ENCODE data around the gene P2RY10. TPM values are rescaled to one million over a fixed set of nuclear protein-coding genes. Genes with fewer than 3 reads are reported as not detected.

P2RY10 gene, protein sequence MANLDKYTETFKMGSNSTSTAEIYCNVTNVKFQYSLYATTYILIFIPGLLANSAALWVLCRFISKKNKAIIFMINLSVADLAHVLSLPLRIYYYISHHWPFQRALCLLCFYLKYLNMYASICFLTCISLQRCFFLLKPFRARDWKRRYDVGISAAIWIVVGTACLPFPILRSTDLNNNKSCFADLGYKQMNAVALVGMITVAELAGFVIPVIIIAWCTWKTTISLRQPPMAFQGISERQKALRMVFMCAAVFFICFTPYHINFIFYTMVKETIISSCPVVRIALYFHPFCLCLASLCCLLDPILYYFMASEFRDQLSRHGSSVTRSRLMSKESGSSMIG
- not detected in 2 replicates for total RNA-seq (2014; rRNA removed; shearing (Covaris generic); ENCODE audit: low replicate concordance)

- no peak for DNase-seq (ENCODE audit: low read depth)
- in situ Hi-C loops (cut with HindIII; ENCODE audit: low pct_unique_long_range_greater_than_20kb, low sequenced_read_pairs) = no loop called here
These were observed at the start of gene P2RY10 for GRCh38 chrX:78945186-78945912. Gene P2RY10, plus strand, starts transcription at chrX:78945391. Its CDS starts 15,130 bp downstream, at chrX:78960521.

GRCh38 chrX:78922754-78923153 is 22.4 kb upstream of the P2RY10 start:
- in situ Hi-C loops (cut with HindIII; ENCODE audit: low pct_unique_long_range_greater_than_20kb, low sequenced_read_pairs) = no loop called here
- DNase-seq (ENCODE audit: low read depth) = no peak

DNA sequence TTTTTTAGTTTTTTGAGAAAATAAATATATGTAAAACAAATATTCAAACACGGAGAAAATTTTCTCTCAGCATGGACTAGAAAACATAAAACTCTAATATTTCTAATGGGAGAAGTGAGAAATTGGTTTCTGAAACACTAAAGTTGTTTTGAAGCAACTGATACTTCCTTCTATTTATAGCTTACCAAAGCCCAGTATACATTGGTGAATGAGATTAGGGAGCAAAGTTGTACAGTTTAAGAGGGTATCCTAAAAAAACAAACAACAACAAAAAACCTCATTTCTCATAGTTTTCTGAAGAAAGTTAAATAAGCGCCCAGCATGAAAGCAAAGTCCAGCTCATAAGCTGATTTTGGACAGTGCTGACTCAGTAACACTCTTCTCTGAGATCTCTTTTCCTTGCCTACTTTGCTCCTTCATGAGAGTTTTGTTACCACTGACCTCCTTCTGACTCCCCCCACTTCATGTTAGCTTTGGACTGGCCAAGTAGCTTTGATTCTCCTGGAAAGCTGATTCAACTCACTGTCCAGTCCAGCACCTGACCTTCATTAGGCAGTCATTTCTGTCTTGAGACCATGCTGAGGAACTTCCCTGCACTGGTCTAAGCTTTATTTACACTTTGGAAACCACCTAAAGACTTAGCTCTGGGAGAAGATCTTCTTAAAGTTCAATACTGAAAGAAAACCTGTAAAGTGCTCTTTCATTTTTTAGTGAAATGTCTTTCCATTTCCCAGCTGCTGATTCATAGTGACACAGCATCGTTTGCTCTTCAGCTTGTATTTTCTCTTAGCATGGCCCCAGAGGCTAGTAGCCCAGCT is 21.8 kb upstream of the P2RY10 start:
- in situ Hi-C loops (cut with HindIII; ENCODE audit: low pct_unique_long_range_greater_than_20kb, low sequenced_read_pairs) = no loop called here
- no peak for DNase-seq (ENCODE audit: low read depth)

DNA sequence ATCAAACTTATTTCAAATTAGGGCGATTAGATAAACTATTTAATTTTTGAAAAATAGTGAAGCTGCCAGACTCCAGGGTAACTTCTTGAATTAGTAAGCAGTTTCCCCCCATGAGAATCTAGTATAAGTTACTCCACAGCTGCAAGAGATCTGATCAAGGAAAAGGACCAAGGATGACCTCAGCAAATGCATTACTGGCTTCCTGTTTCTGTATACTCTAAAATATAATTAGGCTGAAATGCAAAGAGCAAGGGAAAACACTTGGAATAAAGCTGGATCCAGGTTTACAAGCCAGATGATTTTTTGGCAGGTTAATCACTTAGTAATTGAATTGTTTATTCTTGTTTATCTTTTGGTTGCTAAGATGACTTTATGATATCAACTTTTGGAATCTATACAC is 13.4 kb upstream of the P2RY10 start:
- DNase-seq (ENCODE audit: low read depth) = no peak
- in situ Hi-C loops (cut with HindIII; ENCODE audit: low pct_unique_long_range_greater_than_20kb, low sequenced_read_pairs) = no loop called here

GRCh38 chrX:78934866-78935265 is 10.3 kb upstream of the P2RY10 start:
- DNase-seq (ENCODE audit: low read depth) = no peak
- in situ Hi-C loops (cut with HindIII; ENCODE audit: low pct_unique_long_range_greater_than_20kb, low sequenced_read_pairs) = no loop called here

GRCh38 chrX:78944351-78944750 is 840 bp upstream of the P2RY10 start:
- in situ Hi-C loops (cut with HindIII; ENCODE audit: low pct_unique_long_range_greater_than_20kb, low sequenced_read_pairs) = no loop called here
- no peak for DNase-seq (ENCODE audit: low read depth)

- in situ Hi-C loops (cut with HindIII; ENCODE audit: low pct_unique_long_range_greater_than_20kb, low sequenced_read_pairs) = no loop called here
- DNase-seq (ENCODE audit: low read depth) = no peak
These were observed 1.2 kb downstream of the P2RY10 start for GRCh38 chrX:78946178-78946931.

- no peak for DNase-seq (ENCODE audit: low read depth)
- in situ Hi-C loops (cut with HindIII; ENCODE audit: low pct_unique_long_range_greater_than_20kb, low sequenced_read_pairs) = no loop called here
These were observed 5.0 kb downstream of the P2RY10 start for GRCh38 chrX:78950009-78950835.

GRCh38 chrX:78957049-78957767 is 12.0 kb downstream of the P2RY10 start:
- no peak for DNase-seq (ENCODE audit: low read depth)
- in situ Hi-C loops (cut with HindIII; ENCODE audit: low pct_unique_long_range_greater_than_20kb, low sequenced_read_pairs) = no loop called here

DNA sequence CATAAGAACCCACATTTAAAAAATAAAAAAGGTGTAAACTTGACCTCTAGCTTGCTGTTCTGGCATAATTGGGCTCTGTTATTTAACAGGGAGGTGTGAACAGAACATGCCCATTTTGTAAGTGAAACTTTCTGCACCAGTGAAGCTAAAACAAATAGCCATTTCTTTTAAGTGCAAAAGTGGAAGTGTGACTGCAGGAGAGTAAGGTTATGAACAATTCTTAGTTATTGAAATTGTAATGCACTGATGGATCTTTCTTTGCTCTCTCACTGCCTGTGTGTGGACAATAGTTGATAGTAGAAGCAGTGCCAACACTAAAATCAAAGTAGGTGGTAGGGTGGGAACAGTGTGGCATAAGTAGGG is 12.6 kb downstream of the P2RY10 start:
- DNase-seq (ENCODE audit: low read depth) = no peak
- in situ Hi-C loops (cut with HindIII; ENCODE audit: low pct_unique_long_range_greater_than_20kb, low sequenced_read_pairs) = no loop called here

DNA sequence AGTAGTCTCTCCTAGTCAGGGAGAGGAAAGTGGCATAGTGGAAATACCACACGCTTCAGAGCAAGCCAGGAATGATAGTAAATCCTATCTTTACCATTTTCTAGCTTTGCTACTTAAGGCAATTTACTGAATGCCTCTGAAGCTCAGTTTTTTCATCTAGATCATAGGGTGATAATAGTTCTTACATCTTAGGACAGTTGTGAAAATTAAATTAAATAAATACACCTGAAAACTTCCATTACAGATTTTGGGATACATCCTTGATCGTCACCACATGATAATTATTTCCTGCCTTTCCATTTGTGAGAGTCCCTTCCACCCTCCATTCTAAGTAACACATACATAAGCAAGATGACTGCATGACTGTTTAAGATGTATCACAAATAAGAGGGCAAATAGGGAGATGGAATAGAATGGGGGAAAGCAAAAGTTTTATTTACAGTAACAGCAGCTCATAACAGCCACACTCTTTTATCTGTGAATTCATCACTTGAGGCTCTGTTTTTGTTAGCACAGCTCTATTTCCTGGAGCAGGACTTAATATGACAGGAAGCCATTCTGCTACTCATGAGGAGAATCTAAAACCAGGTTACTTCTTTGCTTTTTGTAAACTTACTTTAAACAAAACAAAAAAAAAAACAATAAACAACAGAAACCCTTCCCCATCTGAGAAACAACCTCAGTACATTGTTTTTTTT is 13.4 kb downstream of the P2RY10 start:
- in situ Hi-C loops (cut with HindIII; ENCODE audit: low pct_unique_long_range_greater_than_20kb, low sequenced_read_pairs) = no loop called here
- no peak for DNase-seq (ENCODE audit: low read depth)

DNA sequence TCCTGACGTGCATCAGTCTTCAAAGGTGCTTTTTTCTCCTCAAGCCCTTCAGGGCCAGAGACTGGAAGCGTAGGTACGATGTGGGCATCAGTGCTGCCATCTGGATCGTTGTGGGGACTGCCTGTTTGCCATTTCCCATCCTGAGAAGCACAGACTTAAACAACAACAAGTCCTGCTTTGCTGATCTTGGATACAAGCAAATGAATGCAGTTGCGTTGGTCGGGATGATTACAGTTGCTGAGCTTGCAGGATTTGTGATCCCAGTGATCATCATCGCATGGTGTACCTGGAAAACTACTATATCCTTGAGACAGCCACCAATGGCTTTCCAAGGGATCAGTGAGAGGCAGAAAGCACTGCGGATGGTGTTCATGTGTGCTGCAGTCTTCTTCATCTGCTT is 15.7 kb downstream of the P2RY10 start:
- no peak for DNase-seq (ENCODE audit: low read depth)
- in situ Hi-C loops (cut with HindIII; ENCODE audit: low pct_unique_long_range_greater_than_20kb, low sequenced_read_pairs) = no loop called here

DNA sequence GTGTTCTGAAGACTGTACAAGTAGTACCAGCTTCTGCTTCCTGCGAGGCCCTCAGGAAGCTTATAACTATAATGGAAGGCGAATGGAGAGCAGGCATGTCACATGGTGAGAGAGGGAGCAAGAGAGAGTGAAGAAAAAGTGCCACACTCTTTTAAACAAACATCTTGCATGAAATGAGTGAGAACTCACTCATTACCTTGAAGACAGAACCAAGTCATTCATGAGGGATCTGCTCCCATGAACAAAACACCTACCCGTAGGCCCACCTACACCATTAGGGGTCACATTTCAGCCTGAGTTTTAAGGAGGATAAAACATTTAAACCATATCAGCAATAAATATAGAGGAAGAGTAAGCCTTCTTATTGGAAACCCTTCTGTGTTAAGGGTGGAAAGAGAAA is 19.4 kb downstream of the P2RY10 start:
- in situ Hi-C loops (cut with HindIII; ENCODE audit: low pct_unique_long_range_greater_than_20kb, low sequenced_read_pairs) = no loop called here
- no peak for DNase-seq (ENCODE audit: low read depth)

DNA sequence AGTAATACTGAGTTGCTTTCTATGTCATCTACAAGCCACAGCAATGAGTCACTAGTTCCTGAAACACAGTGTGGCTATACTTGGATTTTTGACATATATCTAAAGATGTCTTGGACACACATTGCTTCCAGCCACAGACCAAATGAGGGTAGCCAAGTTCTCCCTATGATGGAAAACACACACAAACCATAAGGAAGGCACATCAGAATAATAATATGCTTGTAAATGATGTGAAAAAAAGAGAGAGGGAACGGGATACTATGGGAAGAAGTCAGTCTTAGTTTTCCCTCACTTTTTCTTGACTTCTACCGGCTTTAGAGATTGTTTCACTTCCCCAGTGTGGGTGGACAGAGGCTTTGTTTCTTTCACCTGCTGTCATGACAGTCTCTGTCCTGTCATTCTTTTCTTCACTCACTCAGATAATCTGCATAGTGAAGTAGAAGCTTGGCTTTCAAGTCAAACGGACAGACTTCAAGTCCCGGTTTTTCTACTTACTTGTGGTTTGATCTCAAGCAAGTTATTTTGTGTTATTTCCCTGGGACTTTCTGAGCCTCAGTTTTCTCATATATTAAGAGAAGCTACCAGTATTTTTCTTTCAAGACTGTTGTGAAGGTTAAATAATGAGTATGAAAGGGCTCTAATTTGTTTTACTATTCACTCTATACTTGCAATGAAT is 34.7 kb downstream of the P2RY10 start:
- no peak for DNase-seq (ENCODE audit: low read depth)
- in situ Hi-C loops (cut with HindIII; ENCODE audit: low pct_unique_long_range_greater_than_20kb, low sequenced_read_pairs) = no loop called here

DNA sequence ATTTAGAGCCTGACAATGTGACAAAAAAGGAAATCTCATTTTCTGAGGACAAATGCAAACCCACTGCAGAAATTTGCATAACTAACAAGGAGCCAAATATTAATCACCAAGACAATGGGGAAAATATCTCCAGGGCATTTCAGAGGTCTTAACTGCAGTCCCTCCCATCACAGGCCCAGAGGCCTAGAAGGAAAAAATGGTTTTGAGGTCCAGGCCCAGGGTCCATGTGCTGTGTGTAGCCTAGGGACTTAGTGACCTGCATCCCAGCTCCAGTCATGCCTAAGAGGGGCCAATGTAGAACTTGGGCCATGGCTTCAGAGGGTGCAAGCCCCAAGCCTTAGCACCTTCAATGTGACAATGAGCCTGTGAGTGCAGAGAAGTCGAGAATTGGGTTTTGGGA is 44.2 kb downstream of the P2RY10 start:
- no peak for DNase-seq (ENCODE audit: low read depth)
- in situ Hi-C loops (cut with HindIII; ENCODE audit: low pct_unique_long_range_greater_than_20kb, low sequenced_read_pairs) = no loop called here

Measured in Caki2 (cell line).